HG03025 (cell line): ENCODE data around the gene SLC25A30.
"Not testable (repeated sequence)": the region's sequence is repeated elsewhere in the genome, so short reads cannot be mapped to it uniquely, and the experiment has no call there.

Source experiments
- ATAC-seq: cut with Tn5 transposase; IDR thresholded peaks from one replicate; pipeline ENCODE4 v1.9.1; 2021; ENCODE audit warnings: mild to moderate bottlenecking, moderate library complexity; ENCODE audit not compliant: unreplicated experiment, low FRiP score

SLC25A30 gene

GRCh38 chr13:45393941-45394570 is 24.1 kb downstream of the SLC25A30 start:
- ATAC-seq = no peak

GRCh38 chr13:45392811-45393210 is 25.4 kb downstream of the SLC25A30 start:
- ATAC-seq = no peak

GRCh38 chr13:45391926-45392325 is 26.2 kb downstream of the SLC25A30 start:
- no peak for ATAC-seq

GRCh38 chr13:45391128-45391527 is 27.0 kb downstream of the SLC25A30 start:
- ATAC-seq = not testable (repeated sequence)

- not testable (repeated sequence) for ATAC-seq
Observed at GRCh38 chr13:45390348-45390747, 27.8 kb downstream of the SLC25A30 start.

- no peak for ATAC-seq
Observed at GRCh38 chr13:45388664-45389063, 29.5 kb downstream of the SLC25A30 start.

GRCh38 chr13:45386892-45387575 is 31.1 kb downstream of the SLC25A30 start:
- ATAC-seq = not testable (repeated sequence)

GRCh38 chr13:45385907-45386553 is 32.1 kb downstream of the SLC25A30 start:
- no peak for ATAC-seq

GRCh38 chr13:45385320-45385719 is 32.9 kb downstream of the SLC25A30 start:
- no peak for ATAC-seq

GRCh38 chr13:45384474-45385174 is 33.5 kb downstream of the SLC25A30 start:
- ATAC-seq = no peak

GRCh38 chr13:45382739-45383138 is 35.4 kb downstream of the SLC25A30 start:
- not testable (repeated sequence) for ATAC-seq

- ATAC-seq = no peak
Observed at GRCh38 chr13:45381196-45381595, 37.0 kb downstream of the SLC25A30 start.

- ATAC-seq = not testable (repeated sequence)
Observed at GRCh38 chr13:45380708-45381107, 37.5 kb downstream of the SLC25A30 start.

- ATAC-seq = not testable (repeated sequence)
Observed at GRCh38 chr13:45379516-45379915, 38.7 kb downstream of the SLC25A30 start.

- ATAC-seq = not testable (repeated sequence)
Observed at GRCh38 chr13:45378786-45379185, 39.4 kb downstream of the SLC25A30 start.

GRCh38 chr13:45377314-45377713 is 40.9 kb downstream of the SLC25A30 start:
- not testable (repeated sequence) for ATAC-seq

GRCh38 chr13:45376651-45377050 is 41.5 kb downstream of the SLC25A30 start:
- ATAC-seq = not testable (repeated sequence)

- ATAC-seq = no peak
Observed at GRCh38 chr13:45374917-45375316, 43.3 kb downstream of the SLC25A30 start.

GRCh38 chr13:45373162-45373547 is 45.0 kb downstream of the SLC25A30 start:
- no peak for ATAC-seq

- ATAC-seq = no peak
Observed at GRCh38 chr13:45372189-45373161, 45.7 kb downstream of the SLC25A30 start.
